WTC11 (cell line): ENCODE results near the gene ABHD10. TPM values are rescaled to one million over a fixed set of nuclear protein-coding genes. Genes with fewer than 3 reads are reported as not detected.

Experiments used
- ATAC-seq: fragments of 200-7000 bp; cut with Tn5 transposase; 2 replicates; pipeline ENCODE4 v1.10.0; 2021; ENCODE audit warnings: mild to moderate bottlenecking, moderate library complexity
- CTCF ChIA-PET: fragments of 300-600 bp; sonication (Branson Sonifier 250); formaldehyde crosslinking; loops from one replicate; lab custom pipeline; 2021; ENCODE audit warnings: antibody characterized with exemption; lab: Charles Lee
- POLR2A ChIA-PET: fragments of 350-600 bp; sonication (Branson Sonifier 250); formaldehyde crosslinking; loops from one replicate; lab custom pipeline; 2021; ENCODE audit warnings: antibody characterized with exemption; lab: Charles Lee
- DNase-seq: peaks from one replicate; pipeline ENCODE4 v3.0.0; 2021; ENCODE audit warnings: low spot score
- H3K27ac Mint-ChIP-seq: 2 replicates; pipeline ENCODE4 v1.8.0; 2021; ENCODE audit warnings: mixed read lengths
- H3K27me3 Mint-ChIP-seq: 2 replicates; pipeline ENCODE4 v1.8.0; 2021; ENCODE audit warnings: low read depth, mild to moderate bottlenecking, moderate library complexity, mixed read lengths
- H3K36me3 Mint-ChIP-seq: 2 replicates; pipeline ENCODE4 v1.8.0; 2021; ENCODE audit warnings: mixed read lengths
- H3K4me1 Mint-ChIP-seq: 2 replicates; pipeline ENCODE4 v1.8.0; 2022; ENCODE audit warnings: mixed read lengths
- H3K4me3 Mint-ChIP-seq: 2 replicates; pipeline ENCODE4 v1.8.0; 2021; ENCODE audit warnings: mild to moderate bottlenecking, moderate library complexity, mixed read lengths
- H3K9me3 Mint-ChIP-seq: 2 replicates; pipeline ENCODE4 v1.8.0; 2021; ENCODE audit warnings: mixed read lengths
- ERG ChIP-seq: fragments of 250-450 bp; sonication (Bioruptor Pico); IDR thresholded peaks from 2 replicates; pipeline ENCODE4 v1.8.0; 2021; ENCODE audit warnings: mild to moderate bottlenecking
- GRHL2 ChIP-seq: fragments of 250-450 bp; sonication (Bioruptor Pico); IDR thresholded peaks from 2 replicates; pipeline ENCODE4 v1.8.0; 2022; ENCODE audit warnings: mild to moderate bottlenecking, moderate library complexity; ENCODE audit not compliant: insufficient replicate concordance, severe bottlenecking
- GTF2I ChIP-seq: fragments of 250-450 bp; sonication (Bioruptor Pico); conservative IDR thresholded peaks from 2 replicates; pipeline ENCODE4 v1.4.0; 2021; ENCODE audit warnings: mild to moderate bottlenecking
- MYBL2 ChIP-seq: sonication (generic); formaldehyde crosslinking; IDR thresholded peaks from 2 replicates; pipeline ENCODE4 v1.8.1; 2023; ENCODE audit warnings: mild to moderate bottlenecking, moderate library complexity, missing genetic modification reagents
- NFATC4 ChIP-seq: fragments of 250-450 bp; sonication (Bioruptor Pico); IDR thresholded peaks from 2 replicates; pipeline ENCODE4 v1.9.0; 2021; ENCODE audit warnings: mild to moderate bottlenecking
- NR2C2 ChIP-seq: sonication (generic); formaldehyde crosslinking; IDR thresholded peaks from 2 replicates; pipeline ENCODE4 v1.8.0; 2022; ENCODE audit warnings: mild to moderate bottlenecking, missing genetic modification reagents
- PRDM15 ChIP-seq: sonication (generic); formaldehyde crosslinking; IDR thresholded peaks from 2 replicates; pipeline ENCODE4 v1.8.0; 2022; ENCODE audit warnings: missing genetic modification reagents
- PREB ChIP-seq: sonication (generic); formaldehyde crosslinking; IDR thresholded peaks from 2 replicates; pipeline ENCODE4 v1.8.1; 2022; ENCODE audit warnings: mild to moderate bottlenecking, missing genetic modification reagents, moderate library complexity, borderline replicate concordance
- RELA ChIP-seq: sonication (generic); formaldehyde crosslinking; IDR thresholded peaks from 2 replicates; pipeline ENCODE4 v1.8.1; 2022; ENCODE audit warnings: missing genetic modification reagents, mild to moderate bottlenecking, borderline replicate concordance
- SMAD3 ChIP-seq: sonication (generic); formaldehyde crosslinking; IDR thresholded peaks from 2 replicates; pipeline ENCODE4 v1.8.0; 2022; ENCODE audit warnings: missing genetic modification reagents, mild to moderate bottlenecking, borderline replicate concordance
- SOX15 ChIP-seq: fragments of 250-450 bp; sonication (Bioruptor Pico); IDR thresholded peaks from 2 replicates; pipeline ENCODE4 v1.9.0; 2021; ENCODE audit warnings: mild to moderate bottlenecking
- USF2 ChIP-seq: sonication (generic); formaldehyde crosslinking; IDR thresholded peaks from 2 replicates; pipeline ENCODE4 v1.8.1; 2023; ENCODE audit warnings: mild to moderate bottlenecking, missing genetic modification reagents, moderate library complexity
- ZMAT4 ChIP-seq: fragments of 250-450 bp; sonication (Bioruptor Pico); IDR thresholded peaks from 2 replicates; pipeline ENCODE4 v1.9.0; 2021; ENCODE audit warnings: mild to moderate bottlenecking
- ZNF121 ChIP-seq: sonication (generic); formaldehyde crosslinking; IDR thresholded peaks from 2 replicates; pipeline ENCODE4 v1.8.0; 2023; ENCODE audit warnings: missing genetic modification reagents
- ZNF263 ChIP-seq: sonication (generic); formaldehyde crosslinking; IDR thresholded peaks from 2 replicates; pipeline ENCODE4 v1.8.1; 2022; ENCODE audit warnings: low read depth, mild to moderate bottlenecking, moderate library complexity, missing genetic modification reagents
- ZNF317 ChIP-seq: sonication (generic); formaldehyde crosslinking; IDR thresholded peaks from 2 replicates; pipeline ENCODE4 v1.8.1; 2023; ENCODE audit warnings: low read depth, mild to moderate bottlenecking, moderate library complexity, missing genetic modification reagents, borderline replicate concordance
- ZNF396 ChIP-seq: fragments of 250-450 bp; sonication (Bioruptor Pico); IDR thresholded peaks from 2 replicates; pipeline ENCODE4 v1.8.0; 2021; ENCODE audit warnings: mild to moderate bottlenecking, moderate library complexity, borderline replicate concordance
- ZNF416 ChIP-seq: fragments of 250-450 bp; sonication (Bioruptor Pico); IDR thresholded peaks from 2 replicates; pipeline ENCODE4 v1.9.0; 2021; ENCODE audit warnings: mild to moderate bottlenecking, inconsistent platforms
- total RNA-seq: library from RNA; stranded (reverse); gene quantifications from 3 replicates; pipeline ENCODE4 v1.2.3, GENCODE V29; 2021

The ABHD10 gene
- total RNA-seq, 1 experiment from 2014 or later: 27.6 TPM

GRCh38 chr3:111947231-111947630, 31.6 kb upstream of the ABHD10 start:
- ATAC-seq: no peak
- Mint-ChIP-seq H3K27me3 (no peaks in the 10 kb centered on the region), H3K27ac (no peak overlapping the region)

GRCh38 chr3:111948786-111949185, 30.0 kb upstream of the ABHD10 start:
- Mint-ChIP-seq H3K4me1 (peaks cover 11% of the 10 kb centered on the region), H3K9me3 (no peaks in the 10 kb centered on the region), H3K4me3 (no peak overlapping the region), H3K27me3 (no peaks in the 10 kb centered on the region), H3K27ac (no peak overlapping the region), H3K36me3 (0 out of 2 replicates have a peak, but pooled peaks cover 2% of the 10 kb centered on the region)
- CTCF ChIA-PET: no interaction called here
- no peak for ATAC-seq
- POLR2A ChIA-PET: no interaction called here
- TF ChIP-seq SMAD3 (CRISPR knock-in tag): no peak
- no peak for TF ChIP-seq ERG (CRISPR knock-in tag)
- no peak for TF ChIP-seq PRDM15 (CRISPR knock-in tag)
- TF ChIP-seq MYBL2 (CRISPR knock-in tag): no peak
- TF ChIP-seq ZNF121 (CRISPR knock-in tag): no peak
- no peak for TF ChIP-seq ZNF317 (CRISPR knock-in tag)
- TF ChIP-seq USF2 (CRISPR knock-in tag): no peak
- no peak for TF ChIP-seq NR2C2
- no peak for TF ChIP-seq PREB
- DNase-seq: no peak

More at GRCh38 chr3:111947231-111947630, 31.6 kb upstream of the ABHD10 start:
- Mint-ChIP-seq H3K36me3 (0 out of 2 replicates have a peak, but pooled peaks cover 2% of the 10 kb centered on the region), H3K4me1 (no peaks in the 10 kb centered on the region), H3K9me3 (no peaks in the 10 kb centered on the region), H3K4me3 (no peak overlapping the region)
- POLR2A ChIA-PET: no interaction called here
- CTCF ChIA-PET: no interaction called here
- DNase-seq: no peak
- TF ChIP-seq ZNF317 (CRISPR knock-in tag): no peak
- no peak for TF ChIP-seq ZMAT4
- TF ChIP-seq RELA (CRISPR knock-in tag): no peak
- TF ChIP-seq GTF2I: no peak
- TF ChIP-seq SOX15 (CRISPR knock-in tag): no peak
- no peak for TF ChIP-seq ZNF396 (CRISPR knock-in tag)
- TF ChIP-seq ZNF263 (CRISPR knock-in tag): no peak
- no peak for TF ChIP-seq GRHL2 (CRISPR knock-in tag)
- no peak for TF ChIP-seq ZNF416
- TF ChIP-seq NFATC4 (CRISPR knock-in tag): no peak
